IPS DF 4.7 (cell line): ENCODE results near the gene SLC44A1.

ENCODE experiments used
- DNase-seq: peaks from one replicate; pipeline ENCODE4 v3.0.0-alpha.2; 2013; ENCODE audit warnings: low spot score; ENCODE audit errors: extremely low read depth

Gene SLC44A1

DNA sequence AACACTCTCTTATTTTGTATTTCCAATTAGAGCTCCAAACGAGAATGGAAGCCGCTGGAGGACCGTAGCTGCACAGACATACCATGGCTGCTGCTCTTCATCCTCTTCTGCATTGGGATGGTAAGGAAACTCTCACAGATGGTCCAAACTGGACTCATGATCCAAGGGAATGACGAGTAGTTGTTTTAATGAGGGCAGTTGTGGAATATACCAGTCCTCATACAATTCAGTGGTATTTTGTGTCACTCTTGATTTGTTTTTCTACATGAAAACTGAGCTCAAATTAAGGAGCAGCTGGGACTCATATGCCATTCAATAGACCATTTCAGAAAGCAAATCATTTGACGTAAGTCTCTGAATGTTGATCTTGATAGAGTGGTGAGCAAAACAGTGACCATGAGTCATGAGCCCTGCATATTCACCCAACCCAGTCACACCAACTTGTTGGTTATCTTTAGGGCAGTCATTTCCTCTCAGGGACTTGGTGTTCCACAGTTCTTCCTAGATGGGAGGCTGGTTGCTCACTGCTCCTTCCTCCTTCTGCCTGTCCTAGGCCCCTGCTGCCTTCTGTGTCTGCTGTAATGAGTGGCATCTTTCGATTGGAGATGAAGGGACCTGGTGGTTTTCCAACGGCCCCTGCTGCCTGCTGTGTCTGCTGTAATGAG lies 54.9 kb downstream of the SLC44A1 start:
- DNase-seq: no peak

DNA sequence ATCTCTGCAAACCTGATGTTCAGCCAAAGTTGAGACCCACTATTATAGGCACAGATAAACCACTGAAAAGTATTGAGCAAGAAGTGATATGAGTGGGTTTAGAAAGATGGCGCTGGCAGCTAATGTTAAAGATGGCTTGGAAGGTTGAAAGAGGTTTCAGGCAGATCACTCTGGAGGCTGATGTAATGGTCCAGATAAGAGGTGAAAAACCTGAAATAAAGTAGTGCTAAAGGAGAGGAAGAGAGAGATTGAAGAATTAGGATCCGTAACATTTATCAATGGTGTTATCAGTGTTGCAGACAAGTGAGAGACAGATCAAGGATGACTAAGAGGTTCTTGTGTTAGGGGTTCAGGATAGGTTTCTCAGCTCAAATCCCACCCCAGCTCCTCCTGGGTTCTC lies 58.3 kb downstream of the SLC44A1 start:
- DNase-seq: no peak

DNA sequence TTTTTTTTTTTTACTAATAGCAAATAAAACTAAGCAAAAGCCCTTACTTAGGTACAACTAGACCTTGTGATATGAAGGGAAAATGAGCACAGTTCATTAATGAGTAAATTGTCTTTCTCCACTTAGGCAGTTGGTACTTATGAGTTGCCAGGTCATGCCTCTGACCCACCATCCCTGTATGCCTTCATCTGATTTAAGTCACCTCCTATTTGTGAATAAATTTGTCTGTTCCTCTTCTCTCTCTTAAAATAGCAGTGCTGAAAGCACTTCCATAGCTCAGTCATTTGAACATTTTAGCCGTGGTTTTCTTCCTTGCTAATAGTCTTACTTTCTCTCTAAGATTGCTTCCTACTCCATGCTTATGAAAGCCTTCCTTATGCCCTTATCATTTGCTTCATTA lies 61.4 kb downstream of the SLC44A1 start:
- DNase-seq: no peak

DNA sequence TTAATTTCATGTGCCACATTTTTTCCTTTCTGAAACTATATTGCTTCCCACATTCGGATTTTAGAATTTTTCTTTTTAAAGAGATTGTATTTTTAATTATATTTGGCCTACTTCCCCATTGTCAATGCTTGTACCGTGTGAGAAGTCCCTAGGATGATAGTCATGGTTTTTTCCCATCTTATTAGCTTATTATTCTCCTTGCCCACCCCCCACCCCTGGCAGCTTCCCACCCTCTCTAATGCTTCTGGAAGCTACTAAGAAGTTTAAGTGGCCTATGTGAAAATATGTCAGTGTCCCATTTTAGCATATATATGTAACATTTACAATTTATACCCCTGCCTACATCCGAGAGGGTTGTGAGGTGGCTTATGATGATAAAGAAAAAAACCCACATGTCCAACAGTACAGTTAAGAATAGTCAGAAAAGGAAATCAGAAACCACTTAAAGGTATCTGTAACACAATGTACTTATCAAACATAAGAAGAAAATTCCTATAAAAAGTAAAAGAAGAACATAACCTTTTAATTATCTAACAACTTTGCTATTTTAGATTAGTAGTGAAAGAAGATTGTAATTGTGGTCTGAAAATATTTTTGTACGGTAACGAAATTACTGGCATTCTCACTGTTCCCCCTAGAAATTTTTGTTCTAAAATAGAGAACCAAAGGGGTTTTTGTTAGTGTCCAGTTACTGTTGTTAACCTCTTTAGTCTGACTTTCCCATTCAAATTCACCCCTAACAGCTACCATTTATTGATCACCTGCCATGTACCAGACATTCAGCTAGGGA lies 62.1 kb downstream of the SLC44A1 start:
- DNase-seq: no peak

DNA sequence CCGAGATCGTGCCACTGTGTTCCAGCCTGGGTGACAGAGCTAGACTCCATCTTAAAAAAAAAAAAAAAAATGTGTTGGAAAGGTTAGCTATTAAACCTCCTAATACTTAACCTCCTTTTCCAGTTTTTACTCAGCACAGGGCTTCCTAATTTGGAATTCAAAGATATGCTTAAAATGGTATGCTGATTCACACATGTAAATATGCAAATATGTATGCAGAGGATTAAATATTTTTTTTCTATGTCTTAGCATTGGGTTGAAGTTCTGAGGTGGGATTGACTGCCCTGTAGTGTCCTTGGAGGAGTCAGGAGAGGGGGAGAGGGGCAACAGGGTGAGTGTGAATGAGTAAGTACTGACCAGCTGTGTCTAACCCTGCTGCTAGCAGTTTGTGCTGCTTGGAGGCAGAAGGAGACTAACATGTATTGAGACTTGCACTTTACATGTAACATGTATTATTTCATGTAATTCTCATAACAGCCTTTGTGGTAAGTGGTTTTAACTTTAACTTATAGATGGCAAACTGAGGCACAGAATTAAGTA lies 63.2 kb downstream of the SLC44A1 start:
- no peak for DNase-seq

DNA sequence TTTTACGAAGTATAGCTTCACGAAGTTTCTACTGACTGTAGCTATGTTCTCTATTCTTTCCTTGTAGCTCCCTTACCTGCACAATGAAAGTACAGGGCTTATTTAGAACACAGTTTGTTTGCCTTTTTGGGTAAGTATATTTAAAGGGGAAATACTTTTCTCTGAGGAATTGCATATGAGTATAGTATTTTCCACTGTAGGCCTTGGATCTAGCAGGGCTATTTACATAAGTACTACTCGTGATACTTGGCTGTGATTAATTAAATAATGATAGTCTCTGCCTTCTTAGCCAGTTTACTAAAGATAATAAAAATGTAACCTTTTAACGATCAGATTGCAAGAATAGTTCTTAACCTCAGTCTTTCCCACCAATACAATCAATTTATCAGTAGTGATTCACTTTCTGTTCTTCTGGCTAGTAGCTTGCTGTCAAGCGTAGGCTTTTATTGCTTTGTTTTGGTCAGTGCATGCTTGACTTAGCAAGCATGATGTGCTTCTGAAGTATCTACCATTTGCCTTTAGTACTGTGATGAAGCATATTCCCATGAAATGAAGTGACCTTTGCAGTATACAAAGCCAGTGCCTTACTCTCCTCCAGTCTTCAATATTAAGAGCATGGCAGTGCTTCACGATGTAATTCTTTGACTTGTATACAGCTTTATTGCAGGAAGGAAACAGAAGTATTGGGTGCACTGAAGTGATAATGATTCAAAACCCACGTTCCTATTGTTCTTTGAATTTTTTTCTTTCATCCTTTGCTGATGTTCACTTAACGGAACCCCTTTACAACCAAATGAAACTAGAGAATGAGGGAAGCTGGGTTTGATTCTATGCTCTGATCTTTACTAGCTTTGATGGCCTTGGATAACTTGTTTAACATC lies 64.2 kb downstream of the SLC44A1 start:
- DNase-seq: no peak

DNA sequence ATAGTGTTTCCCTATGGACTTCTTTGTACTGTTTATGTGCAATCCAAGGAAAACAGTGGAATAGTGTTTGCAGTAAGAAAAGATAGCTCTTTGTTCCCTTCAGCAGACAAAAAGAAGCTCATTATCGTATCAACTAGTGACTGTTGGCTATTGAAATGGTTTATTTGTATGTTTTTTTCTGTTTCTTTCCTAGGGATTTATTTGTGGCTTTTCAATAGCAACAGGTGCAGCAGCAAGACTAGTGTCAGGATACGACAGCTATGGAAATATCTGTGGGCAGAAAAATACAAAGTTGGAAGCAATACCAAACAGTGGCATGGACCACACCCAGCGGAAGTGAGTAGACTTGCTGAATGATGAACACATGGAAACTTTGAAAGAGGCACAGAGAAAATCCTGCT lies 65.1 kb downstream of the SLC44A1 start:
- no peak for DNase-seq

DNA sequence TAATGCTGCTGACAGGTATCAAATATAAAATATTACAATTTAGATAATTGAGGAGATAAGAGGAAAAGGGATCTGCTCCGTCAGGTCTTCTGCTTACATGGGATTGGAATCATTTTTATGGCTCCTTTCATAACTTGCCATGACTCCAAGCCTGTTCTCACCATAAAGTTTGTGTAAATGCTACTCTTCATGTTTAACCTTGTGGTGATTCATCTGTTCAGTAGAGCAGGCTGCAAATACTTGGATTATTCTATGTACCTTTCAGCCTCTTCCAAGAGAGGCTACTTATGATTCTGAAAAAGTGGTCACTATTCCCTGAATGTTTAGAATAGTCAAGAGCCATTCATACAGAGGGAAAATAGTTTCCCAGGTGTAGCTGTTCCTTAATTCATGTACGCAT lies 66.9 kb downstream of the SLC44A1 start:
- no peak for DNase-seq

DNA sequence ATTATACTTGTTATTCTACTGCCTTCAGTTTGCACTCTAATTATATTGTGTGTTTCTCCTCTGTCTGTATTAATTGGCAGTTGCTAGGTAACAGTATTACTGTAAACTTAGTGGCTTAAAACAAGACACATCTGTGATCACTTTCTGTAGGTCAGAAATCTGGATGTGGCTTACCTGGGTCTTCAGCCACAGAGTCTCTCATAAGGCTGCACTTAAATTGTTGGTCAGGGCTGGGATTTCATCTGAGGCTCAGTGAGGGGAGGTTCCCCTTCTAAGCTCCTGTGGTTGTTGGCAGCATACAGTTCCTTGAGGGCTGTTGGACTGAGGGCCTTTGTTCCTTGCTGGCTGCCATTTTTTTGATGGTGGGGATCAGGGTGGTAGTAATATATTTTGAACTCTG lies 68.8 kb downstream of the SLC44A1 start:
- DNase-seq: no peak

DNA sequence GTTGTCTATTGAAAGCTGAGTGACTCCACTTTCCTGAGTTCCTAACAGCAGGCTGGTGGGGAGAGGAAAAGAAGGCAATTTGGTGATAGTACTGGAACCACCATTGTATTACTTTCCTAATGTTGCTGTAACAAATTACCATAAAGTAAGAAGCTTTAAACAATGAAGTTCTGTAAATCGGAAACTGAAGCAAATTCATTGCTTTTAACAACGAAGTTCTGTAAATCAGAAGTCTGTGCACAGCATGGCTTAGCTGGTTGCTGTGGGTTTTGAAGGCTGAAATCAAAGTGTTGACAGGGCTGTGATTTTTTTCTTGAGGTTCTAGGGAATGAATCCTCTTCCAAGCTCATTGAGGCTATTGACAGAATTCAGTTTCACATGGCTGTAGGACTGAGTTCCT lies 72.3 kb downstream of the SLC44A1 start:
- no peak for DNase-seq

DNA sequence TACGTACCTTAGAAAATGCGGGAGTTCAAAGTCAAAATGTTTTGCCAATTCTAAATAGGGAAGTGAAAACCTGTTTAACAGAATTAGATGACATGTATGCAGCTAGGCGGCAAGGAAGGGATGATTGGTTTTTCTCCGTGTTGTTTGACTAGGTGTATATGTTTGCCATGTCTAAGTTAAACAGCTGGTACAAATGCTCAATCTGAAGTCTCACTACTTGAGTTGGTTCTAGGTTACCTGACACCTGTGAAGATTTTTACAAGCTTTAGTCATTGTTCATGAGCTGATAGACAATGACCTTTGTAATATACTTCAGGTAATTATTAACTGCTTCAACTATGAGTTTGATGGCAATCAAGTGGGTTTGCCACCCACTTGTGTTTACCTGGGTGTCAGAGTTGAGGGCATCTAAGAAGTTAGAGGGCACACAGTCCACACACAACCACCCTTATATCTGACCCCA lies 74.3 kb downstream of the SLC44A1 start:
- DNase-seq: no peak

DNA sequence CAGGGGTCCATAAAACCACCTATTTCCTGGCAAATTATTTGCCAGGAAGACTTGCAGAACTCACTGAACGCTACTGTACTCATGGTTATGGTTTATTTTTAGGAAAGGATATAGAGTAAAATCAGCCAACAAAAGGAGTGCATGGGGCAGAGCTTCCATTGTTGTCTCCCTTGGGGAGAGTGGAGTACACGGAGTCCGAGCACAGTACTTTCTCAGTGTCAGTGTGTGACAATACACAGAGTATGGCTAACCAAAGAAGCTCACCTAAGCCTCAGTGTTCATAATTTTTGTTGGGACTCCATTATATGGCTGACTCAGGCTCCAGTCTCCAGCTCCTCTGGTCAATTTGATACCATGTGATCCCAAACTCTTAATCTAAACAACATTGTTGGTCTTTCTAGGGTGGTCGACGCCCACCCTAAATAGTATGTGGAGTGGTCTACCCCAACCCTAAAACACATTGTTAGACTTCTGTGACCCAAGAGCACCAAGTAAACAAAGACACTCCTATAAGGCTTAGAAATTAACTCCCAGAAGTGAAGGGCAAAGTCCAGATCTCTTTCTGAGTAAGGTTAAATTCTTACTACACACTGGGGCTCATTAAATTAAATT lies 74.9 kb downstream of the SLC44A1 start:
- DNase-seq: no peak

DNA sequence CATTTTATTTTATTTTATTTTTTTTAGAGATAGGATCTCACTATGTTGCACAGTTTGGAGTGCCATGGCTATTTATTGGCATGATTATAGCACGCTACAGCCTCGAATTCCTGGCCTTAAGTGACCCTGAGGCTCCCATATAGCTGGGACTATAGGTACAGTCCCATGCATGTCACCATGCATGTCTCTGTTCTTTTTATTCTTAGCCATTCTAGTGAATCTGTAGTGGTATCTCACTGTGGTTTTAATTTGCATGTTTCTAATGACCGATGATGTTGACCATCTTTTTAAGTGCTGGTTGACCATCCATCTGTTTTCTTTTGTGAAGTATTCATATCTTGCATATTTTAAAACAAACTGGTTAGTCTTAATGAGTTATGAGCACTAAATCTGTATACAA lies 76.1 kb downstream of the SLC44A1 start:
- no peak for DNase-seq

DNA sequence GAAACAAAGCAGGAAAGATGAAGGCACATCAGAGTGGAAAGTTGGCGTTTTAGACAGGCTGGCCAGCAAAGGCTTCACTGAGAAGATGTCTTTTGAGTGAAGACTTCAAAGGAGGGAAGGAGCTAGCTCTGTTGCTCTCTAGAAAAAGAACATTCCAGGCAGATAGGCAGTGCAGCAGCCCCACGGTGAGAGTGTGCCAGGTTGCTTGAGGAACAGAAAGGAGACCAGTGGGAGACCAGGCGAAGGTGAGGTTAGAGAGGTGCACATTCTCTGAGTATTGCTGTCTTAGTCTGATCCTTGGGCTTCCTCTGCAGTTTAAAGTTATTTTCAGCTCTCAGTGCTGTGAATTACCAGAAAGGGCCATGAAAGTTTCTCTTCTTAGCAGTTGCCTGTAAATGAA lies 83.8 kb downstream of the SLC44A1 start:
- no peak for DNase-seq

DNA sequence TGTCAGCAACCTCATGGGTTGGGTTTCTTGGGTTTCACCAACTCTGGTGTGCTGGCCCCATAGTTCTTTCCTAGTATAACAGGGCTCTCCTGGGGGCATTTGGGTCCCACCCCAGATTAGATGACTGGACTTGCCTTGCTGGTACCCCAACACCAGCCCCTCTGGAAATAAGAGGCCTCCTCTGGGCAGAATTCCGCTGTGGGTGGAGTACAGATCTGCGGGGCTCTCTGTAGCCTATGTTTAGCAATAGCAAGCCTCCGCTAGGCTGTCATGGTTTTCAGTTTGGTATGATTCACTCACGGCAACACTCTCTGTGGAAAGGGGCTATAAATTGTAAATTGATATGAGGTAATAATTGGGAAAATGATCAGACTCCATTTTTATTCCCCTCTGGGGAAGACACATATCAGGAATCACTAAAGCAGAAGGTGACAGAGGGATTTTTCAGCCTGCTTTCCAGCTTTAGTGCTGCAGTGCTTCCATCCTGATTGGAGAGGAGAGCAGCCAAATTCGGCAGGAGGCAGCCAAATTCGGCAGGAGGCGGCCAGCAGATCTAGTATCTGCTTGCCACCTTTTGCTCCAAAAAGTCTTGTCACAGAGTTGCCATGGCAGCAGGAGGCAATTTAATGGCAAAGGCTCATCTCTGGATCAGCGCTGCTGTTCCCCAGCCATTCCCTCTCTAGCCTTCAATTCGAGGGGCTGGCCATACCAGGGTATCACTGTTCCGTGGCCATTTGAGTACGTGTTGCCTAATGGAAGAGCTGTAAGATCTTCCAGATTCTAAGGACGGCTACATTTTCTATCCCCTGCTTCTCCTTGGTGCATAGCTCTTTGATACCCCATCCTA lies 84.6 kb downstream of the SLC44A1 start:
- no peak for DNase-seq

DNA sequence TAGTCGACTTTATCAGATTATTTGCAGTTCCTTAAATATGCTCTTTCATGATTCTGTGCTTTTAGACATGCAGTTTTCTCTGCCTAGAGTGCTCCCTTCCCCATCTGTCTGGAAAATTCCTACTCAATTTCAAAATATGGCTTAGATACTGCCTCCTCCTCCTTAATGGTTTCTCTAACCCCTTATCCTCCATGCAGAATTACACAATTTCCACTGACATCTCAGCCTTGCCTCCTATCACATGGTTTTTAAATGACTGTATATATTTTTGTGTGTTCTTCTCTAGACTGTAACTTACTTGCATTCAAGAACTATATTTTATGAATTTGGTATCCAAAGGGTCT lies 85.2 kb downstream of the SLC44A1 start:
- DNase-seq: no peak

DNA sequence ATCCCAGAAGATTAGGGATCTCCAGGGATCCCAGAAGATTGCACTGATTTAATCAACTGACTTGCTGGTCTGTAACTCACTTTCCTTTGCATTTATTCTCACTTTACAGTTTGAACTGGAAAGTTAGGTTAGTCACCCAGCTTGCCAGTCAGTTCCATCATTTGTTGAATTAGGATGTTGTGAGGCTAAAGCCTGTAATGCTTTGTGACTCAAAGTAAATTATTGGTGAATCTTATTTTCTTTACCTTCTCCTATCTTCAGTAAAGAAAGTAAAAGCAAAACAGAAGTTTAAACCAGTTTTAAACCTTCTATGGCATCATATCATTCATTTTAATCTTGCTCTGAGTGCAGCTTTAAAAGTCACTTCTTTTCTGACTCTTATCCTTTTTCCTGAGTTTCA lies 85.8 kb downstream of the SLC44A1 start:
- no peak for DNase-seq

DNA sequence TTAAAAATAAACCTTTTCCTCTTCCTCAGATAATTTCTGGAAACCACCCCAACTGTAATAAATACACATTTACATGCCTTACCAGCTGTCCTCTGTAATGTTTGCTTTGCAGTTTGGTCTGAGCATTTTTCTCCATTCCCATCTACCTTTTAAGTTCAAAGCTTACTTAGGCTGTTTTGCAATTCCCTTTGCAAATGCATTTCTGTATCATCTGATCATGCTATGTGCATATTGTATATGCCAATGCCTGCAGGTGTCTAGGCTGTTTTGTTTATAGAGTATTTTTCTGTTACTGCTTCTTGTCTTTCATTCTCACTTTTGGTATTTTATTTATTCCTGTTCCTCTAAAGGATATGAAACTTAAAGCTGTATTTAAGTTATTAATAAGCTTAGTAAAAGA lies 86.3 kb downstream of the SLC44A1 start:
- no peak for DNase-seq

DNA sequence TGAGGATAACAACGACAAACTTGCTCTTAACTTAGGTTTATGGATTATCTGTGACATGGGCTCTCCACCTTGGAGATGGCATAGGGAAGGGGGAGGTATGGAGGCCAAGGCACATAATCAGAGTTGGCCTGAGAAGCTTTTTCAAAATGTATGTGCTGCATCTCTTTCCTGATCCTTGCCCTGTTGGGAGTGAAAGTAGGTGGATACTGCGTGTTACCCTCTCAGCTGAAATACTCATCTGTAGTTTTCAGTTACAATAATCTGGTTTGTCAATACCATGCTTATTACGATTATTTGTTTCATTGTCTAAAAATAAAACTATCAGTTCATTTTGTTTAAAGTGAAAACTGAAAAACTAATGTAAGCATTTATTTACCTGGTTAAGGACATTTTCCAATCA lies 86.7 kb downstream of the SLC44A1 start:
- DNase-seq: no peak

DNA sequence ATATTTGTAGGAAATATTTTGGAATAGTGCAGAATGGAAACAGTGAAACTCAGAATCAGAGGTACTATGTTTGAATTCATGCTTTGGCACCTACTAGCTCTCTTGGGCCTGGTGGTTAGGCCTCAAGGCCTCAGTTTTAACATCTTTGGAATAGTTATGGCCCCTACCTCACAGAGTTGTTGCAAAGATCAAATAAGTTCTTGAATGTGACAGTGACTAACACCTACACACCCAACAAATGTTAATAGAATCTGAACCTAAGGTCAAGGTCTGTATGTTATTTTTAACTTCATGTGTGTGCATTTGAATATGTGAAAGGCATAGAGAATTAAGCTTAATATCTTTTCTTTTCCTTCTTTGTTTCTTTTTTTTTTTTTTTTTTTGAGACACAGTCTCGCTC lies 87.3 kb downstream of the SLC44A1 start:
- DNase-seq: no peak

DNA sequence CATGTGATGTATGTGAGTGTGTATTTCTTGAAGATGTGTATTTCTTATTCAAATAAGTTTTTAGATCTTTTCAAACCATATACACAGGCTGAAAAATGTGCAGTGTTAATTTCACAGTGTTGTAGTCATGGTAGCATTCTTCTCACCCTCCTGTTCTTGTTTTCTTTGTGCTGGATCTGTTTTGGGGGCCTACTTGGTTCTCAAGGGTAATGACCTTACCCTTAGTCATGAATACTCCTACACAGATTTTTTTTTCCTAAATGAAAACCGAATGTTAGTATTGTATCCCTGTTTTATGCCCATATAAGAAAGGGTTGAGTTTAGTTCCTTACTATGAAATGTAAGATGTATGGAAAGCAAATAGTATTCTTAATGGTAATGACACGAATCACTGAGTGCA lies 88.0 kb downstream of the SLC44A1 start:
- no peak for DNase-seq
